ENCODE results near the gene CCDC7.
A peak's percentile ranks its signal among the peaks of the same experiment; 100 is the strongest.
"Not testable (repeated sequence)": the region's sequence is repeated elsewhere in the genome, so short reads cannot be mapped to it uniquely, and the experiment has no call there.

The CCDC7 gene

DNA sequence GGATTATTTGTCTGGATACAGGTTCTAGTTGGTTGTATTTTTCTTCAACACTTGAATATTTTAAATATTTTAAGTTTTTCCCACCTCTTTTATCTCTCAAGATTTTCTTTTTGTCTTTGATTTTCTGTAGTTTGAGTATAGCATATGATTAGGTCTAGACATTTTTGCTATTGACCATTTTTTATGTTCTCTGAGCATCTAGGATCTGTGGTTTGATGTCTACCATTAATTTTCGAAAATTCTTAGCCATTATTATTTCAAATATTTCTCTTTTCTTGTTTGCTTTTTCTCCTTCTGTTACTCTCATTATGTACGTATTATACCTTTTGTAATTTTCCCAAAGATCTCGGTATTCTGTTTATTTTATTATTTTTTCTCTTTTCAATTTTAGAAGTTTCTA is 293.0 kb downstream of the CCDC7 start:
- no peak for DNase-seq

DNA sequence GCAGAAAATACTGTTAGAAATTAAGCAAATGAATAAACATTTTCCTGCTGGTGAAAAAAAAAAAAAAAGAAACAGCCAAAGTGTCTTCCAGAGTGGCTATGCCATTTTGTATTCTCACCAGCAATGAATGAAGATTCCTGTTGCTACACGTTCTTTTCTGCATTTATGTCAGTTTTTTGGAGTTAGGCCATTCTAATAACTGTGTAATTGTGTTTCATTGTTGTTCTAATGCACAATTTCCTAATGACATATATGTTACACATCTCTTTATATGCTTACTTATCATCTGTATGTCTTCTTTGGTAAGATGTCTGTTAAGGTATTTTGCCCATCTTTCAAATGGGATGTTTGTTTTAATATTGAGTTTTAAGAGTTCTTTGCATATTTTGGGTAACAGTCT is 298.4 kb downstream of the CCDC7 start:
- no peak for DNase-seq

DNA sequence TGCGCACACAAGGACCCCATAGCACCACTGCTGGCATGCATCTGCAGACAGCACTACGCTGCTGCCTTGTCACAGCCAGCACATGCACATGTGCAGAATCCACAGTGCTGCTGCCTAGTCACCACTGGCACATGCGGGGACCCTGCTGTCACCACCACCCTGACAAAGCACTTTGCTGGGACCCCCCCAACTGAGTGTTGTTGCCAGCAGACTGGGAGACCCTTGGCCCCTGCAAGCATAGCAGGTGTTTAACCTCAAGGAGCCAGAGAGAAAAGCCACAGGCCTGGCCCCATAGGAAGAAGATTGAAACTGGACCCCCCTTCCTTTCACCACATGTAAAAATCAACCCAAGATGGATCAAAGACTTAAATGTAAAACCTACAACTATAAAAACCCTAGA is 300.9 kb downstream of the CCDC7 start:
- no peak for DNase-seq

DNA sequence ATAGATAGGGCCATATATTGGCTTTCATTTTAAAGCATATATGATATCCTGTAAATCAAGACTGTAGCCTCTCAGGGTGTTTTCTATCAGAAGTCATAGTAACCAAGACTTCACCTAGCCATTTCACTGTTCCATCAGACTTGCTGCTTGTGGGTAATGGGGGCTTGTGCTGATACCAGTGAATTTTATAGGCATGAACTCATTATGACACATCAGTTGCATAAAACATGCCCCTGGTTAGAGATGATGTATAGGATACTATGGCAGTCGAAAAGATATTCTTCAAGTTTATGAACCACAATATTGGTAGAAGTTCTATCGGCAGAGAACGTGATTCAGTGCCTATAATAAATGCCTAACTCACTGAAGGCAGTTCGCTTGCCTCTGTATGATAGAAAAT is 305.6 kb downstream of the CCDC7 start:
- DNase-seq, result no peak

DNA sequence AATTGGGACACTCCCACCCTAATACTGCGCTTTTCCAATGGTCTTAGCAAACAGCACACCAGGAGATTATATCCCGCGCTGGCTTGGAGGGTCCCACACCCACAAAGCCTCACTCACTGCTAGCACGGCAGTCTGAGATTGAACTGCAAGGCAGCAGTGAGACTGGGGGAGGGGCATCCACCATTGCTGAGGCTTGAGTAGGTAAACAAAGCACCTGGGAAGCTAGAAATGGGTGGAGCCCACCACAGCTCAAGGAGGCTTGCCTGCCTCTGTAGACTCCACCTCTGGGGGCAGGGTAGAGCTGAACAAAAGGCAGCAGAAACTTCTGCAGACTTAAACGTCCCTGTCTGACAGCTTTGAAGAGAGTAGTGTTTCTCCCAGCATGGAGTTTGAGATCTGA is 309.0 kb downstream of the CCDC7 start:
- DNase-seq, result not testable (repeated sequence)

DNA sequence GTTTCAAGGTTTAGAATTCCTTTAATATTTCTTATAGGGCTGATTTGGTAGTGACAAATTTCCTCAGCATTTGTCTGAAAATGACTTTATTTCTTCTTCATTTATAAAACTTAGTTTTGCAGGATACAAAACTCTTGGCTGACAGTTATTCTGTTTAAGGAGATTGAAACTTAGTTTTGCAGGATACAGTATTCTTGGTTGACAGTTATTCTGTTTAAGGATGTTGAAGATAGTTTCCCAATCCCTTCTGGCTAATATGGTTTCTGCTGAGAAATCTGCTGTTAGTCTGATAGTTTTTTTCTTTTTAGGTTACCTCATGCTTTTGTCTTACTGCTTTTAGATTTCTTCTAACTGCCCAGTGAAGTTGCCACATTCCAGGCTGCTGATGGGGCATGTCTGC is 325.3 kb downstream of the CCDC7 start:
- DNase-seq, result no peak

DNA sequence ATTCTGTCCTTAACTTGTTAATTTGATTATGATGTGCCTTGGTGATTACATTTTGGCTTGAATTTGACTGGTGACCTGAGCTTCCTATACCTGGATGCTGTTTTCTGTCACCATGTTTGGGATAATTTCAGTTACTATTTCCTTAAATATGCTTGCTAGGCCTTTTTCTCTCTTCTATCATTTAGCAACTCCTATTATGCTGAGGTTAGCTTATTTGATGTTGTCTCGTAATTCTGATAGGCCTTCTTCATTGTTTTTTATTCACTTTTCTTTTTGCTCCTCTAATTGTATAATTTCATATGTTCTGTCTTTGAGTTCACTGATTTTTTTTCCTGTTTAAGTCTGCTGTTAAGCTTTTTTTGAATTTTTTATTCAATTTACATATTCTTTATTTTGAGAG is 327.2 kb downstream of the CCDC7 start:
- no peak for DNase-seq

DNA sequence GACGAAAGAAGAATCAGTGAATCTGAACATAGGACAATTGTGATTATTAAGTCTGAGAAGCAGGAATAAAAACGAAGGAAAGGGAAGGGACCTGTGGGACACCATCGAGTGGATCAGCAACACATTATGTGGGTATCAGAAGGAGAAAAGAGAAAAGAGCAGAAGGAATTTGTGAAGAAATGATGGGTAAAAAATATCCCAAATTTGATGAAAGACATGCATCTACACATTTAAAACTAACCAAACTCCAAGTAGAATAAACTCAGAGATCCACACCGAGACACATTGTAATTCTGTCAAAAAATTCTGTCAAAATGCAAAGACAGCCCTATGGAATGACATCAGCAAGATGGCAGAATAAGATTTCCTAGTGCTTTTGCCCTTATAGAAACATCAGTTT is 341.0 kb downstream of the CCDC7 start:
- no peak for DNase-seq

DNA sequence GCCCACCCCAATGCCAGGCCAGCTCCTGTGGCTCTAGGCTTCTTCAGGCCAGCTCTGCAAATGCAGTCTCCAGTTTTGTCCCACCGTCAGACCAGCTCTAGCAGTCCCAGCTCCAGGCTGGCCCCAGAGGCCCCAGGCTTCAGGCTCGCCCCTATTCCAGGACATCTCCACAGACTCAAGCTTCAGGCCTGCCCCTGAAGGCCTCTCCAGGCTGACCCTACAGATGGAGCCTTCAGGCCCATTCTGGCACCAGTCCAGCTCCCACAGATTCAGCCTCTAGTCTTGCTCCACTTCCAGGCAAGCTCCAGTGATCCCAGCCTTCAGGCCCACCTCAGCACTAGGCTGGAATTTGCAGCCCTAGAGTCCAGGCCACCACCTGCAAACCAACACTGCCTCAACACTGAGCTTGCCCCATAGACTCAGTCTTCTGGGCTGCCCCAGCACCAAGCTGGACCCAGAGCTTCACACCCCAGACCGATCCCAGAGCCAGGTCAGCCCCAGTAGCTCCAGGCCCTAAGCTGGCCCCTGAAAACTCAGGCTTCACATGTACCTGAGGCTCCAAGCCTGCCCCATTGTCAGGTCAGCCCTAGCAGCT is 341.8 kb downstream of the CCDC7 start:
- DNase-seq, result no peak

DNA sequence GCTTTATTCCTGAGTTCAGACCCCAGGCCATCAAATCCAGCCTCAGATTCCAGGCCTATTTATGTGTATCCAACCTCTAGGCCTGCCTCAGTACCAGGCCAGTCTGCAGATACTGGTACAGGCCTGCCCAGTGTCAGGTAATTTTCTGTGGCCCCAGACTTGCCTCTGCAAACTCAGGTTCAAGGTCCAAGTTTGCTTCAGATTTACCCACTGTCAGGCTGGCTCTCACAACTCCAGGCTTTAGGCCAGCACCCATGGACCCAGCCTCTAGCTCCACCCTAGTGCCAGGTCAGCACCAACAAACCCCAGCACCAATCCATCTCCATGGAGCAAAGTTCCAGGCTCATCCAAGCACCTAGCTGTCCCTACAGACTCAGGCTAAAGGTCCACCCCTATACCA is 342.4 kb downstream of the CCDC7 start:
- DNase-seq, result no peak

DNA sequence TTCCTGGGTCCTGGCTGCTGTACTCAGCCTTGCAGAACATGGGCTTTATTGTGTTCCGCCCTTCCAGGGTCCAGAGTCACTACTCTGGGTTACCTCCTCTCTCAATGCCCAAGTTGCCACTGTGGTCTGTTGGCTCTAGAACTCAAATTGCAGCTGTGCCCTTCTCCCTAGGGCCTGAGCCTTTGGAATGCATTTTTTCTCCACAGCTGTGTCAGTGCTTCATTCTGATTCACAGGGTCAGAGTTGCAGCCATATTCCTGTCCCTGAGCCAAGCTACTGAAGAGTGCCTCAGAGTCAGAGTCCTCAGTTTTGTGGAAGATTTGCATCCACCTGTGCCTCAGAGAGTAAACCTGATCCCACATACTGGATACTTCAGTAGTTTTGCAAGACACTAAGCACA is 344.5 kb downstream of the CCDC7 start:
- DNase-seq, result no peak

DNA sequence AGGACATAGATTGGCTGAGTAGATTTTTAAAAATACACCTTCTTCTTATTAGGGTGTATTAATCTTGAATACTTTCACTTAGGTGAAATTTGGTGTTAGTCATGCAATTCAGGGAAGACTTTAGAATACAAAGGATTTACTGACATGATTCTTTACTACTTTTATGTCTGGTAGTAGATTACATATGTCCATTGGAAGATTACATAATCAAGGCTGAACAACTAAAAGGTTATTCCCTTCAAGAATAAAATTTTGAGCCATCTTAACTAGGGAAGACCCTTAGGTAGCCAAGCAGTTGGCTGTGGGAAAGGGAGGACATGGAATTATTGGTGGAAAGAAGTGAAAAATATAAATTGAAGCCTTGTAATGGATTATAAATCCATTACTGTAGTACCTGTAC is 347.1 kb downstream of the CCDC7 start:
- DNase-seq, result no peak

DNA sequence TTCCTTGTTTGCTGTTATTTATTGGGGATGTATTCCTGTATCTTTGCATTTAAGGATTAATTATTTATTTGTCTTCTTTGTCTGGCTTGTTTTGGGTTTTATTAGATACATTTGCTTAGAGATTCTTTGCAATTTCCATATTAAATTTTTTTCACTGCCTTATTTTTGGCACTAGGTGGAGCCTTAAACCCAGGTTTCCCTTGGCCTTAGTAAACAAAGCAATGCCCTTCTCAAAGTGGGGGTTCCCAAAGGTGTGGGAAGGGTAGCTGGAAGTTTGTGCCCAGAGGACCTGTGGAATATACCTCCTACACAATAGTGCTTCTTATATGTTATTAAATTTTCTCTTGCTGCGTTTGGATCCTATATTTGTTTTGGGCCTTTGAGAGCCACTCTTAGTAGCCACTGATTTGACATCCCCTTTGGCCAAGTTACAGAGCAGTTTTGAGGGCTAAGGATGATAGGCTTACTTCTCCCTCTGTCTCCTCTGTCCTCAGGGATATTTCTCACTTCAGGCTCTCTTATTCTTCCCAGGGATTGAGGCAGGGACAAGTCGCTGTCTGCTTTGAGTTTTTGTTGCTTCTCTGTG is 349.8 kb downstream of the CCDC7 start:
- DNase-seq, result no peak

DNA sequence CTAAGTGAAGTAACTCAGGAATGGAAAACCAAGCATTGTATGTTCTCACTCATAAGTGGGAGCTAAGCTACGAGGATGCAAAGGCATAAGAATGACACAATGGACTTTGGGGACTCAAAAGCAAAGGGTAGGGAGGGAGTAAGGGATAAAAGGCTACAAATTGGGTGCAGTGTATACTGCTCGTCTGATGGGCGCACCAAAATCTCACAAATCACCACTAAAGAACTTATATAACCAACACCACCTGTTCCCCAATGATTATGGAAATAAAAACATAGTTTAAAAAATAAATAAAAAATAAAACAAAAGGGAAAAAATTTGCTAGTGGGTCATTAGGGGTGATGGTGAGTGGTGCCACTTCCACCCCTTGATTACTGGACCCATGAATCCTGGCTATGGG is 351.5 kb downstream of the CCDC7 start:
- DNase-seq, result not testable (repeated sequence)

DNA sequence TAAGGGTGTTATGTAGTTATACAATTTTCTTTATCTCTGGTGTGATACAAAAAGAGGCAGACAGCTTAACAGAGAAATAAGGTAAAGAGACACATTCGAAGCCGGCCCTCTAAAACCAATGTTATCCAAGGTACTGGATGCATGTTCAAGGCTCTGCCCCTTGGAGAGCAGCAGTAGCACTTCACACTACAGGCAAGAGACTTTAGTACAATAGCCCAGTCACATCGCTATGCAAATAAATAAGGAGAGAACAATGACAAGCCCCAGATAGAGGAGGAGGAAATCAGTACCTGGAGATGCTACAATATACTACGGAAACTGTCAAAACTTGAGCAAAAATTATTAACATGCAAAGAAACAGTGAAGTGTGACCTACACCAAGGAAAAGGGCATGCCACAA is 401.0 kb downstream of the CCDC7 start:
- DNase-seq, result no peak

DNA sequence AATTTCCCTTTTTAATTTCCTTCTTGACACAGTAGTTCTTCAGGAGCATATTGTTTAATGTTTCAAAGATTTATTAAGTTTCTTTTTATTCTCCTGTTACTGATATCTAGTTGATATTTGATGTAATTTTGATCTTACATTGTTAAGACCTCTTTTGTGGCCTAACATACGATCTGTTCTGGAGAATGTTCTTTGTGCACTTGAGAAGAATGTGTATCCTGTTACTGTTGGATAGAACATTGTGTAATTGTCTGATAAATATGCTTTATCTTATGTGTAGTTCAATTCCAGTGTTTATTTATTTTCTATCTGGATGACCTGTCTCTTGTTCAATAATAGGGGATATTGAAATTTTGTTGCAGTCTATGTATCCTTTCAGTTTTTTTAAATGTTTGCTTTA is 405.4 kb downstream of the CCDC7 start:
- DNase-seq, result no peak

DNA sequence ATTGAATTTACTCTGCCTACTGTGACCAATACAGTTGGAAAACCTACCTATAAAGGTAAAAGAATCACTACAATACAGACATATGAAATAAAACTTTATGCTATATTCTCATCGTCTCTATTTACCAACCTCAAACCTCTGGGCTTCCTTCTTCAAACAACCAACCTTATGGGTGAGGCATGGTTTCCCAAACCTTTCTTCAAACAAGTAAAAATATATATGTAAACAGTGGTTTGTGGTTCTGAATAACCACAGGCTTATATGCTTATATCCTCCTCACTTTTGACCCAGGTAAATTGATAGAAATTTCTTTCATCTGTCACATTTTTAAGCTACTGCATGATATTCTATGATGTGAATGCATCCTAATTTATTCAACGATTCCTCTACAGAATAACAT is 408.5 kb downstream of the CCDC7 start:
- DNase-seq, result no peak

DNA sequence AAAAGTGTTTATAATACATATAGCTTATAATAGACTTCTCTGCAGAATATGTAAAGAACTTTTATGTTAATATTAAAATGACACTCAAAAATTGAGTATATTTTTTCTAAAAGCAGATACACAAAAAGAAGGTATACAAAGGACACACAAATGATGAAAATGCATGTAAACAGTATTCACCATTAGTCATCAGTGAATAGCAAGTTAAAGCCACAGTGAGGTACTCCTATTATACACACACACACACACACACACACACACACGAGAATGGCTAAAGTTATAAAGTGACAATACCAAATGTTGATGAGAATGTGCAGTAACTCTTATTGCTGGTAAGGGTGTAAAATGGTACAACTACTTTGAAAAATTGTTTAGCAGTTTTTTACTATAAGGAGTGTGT is 419.2 kb downstream of the CCDC7 start:
- no peak for DNase-seq

DNA sequence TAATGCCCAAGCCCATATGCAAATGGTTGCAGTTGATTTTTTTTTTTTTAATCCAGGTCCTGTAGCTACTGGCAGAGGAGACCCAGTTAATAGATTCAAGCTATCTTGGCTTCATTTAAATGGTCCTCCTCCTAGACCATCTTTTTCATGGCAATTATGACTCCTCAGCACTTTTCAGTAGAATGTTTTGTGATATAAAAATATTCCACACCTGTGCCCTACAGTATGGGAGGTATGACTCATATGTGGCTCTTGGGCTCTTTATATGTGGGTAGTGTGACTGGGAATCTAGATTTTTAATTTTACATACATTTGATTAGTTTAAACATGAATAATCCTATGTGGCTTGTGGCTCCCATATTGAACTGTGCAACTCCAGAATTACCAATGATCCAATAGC is 432.0 kb downstream of the CCDC7 start:
- no peak for DNase-seq

DNA sequence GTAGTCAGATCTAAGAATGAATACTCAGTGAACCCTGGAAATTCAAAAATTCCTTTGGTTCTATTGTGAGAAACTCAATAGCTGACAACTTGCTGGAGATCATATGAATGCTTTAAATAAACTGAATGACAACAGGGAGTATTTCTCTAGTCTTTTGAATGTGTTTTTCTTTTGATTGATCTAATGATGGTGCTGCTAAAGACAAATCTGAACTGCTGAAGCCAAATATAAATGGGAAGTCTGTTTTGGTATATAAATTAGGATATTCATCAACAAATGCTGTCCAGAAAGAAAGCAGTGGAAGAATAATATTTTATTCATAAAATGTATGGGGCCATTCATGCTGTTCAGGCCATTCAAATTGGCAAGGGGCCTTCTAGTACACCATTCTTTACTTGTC is 432.7 kb downstream of the CCDC7 start:
- DNase-seq, result no peak

DNA sequence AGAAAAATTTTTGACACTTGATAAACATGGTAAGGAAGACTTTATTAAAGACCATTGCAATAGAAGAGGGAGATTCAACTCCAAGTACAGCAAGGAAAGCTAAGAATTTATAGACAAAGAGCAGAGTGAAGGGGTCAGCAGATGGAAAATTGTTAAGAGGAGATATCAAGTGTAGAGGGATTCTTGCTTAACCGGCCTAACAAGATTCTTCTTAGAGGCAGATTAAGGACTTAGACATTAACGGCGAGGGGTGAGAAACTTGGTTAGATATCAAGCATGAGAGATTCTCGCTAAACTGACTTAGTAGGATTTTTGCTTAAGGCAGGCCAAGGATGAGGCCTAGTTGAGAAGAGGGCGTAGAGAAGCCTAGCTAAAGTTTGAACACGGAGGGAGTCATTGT is 436.1 kb downstream of the CCDC7 start:
- no peak for DNase-seq

DNA sequence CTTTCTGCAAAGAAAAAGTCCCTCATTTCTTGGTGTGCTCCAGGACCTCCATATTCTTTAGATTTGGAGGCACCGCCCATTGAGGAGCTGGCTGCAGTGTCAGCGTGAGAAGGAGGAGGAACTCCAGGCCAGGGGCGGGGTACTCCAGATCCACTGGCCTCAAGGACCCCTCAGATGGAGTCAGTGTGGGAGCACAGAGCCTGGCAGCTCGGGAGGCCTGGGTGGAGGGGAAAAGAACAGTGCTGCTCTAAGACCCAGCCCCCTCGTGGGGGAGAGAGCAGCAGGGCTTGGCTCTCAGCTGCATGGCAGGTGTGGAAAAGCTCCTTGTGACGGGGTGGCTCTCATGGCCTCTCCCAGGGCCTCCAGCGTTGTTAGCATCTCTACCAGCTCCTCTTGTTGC is 441.5 kb downstream of the CCDC7 start:
- DNase-seq, result no peak

DNA sequence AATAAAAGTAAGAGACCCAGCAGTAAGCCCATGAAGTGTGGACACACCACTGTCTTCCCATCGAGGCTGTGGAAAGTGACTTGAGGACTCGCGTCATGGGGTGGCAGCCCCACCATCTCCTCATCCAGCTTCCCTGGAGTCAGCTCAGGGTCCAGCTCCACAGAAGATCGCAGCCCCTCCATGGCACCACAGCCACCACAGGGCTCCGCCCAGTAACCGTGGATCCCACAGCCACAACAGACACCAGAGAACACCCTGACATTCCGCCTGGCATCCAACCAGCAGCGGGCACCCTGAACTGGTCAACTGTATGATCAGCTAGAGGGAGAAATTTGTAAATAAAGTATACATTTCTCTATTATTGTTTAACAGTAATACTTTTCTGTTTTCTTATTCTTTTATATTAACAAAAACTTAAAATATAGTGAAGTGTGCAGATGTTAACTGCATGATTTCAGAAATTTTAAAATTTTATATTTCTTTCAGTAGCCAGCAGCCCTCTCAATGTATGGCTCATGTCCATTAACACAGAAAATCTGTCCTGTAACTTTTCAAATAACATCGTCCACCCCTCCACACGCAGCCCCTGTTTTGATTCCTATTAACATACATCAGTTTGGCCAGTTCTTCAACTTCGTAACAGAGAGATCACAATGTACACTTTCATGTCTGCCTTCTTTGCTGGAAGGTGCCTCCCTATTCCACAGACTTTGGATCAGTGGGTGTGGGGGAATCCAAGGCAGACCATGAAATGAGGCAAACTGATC is 442.4 kb downstream of the CCDC7 start:
- peak; percentile 41 for DNase-seq

DNA sequence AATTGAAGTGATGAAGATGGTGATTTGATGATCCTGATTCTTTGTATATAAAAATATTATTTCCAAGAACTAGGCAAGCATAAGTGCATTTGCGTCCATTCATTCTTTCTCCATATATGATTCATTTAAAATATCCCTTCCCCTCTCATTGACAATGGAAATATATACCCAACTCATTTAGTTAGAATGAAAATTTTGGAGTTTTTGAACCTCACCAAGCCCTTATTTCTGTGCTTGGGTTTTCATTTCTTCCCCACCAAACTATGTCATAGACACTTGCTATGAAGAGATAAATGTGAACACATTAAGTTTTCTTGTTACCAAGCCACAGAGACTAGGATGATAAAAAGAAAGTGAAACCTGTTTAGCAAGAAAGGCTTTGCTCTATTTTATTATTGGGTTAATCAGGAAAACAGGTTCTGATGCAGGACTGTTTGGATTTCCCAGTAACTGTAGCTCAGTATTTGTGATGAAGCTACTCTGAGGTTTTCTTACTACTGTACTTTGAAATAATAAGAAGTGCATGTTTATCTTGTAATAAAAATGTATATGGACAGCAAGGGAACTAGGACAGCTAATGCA is 443.8 kb downstream of the CCDC7 start:
- DNase-seq, result no peak

Measured in islet precursor cell (in vitro differentiated cells).